ENCODE measurements around the gene CMIP.

DNA sequence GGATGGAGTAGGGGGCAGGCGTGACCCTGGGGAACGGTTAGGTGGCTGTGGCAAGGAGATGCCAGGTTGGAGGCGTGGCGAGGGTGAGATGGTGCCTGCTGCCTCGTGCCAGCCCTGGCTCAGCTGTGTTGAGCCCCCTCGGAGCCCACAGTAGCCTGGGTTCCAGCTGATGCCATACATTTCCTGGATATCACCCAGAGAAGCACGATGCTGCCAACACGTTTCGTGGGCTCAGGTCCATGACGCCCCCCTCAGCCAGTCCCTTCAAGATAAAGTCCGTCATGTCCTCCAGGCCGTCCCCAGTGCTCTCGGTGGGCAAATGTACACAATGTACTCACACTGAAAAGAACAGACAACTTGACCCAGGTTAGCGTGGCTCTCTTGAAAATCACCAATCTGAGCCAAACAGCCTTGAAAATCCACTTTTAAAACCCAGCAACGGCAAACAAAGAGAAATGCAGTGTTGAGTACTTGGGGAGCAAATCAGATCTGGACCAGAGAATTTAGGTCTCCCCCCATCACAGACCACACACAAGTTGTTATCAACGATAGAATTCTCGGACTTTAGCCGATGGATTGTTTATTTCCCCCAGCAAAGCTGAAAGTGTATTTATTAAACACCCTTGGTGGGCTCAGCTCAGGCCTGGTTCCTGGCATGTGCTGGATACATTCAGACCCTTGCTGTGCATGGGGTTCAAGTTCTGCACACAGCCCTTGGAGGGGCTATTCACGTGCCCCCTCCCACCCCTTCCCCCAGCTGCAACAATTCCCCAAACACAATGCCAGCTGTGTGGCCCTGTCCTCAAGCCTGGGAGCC is 231.7 kb downstream of the CMIP start:
- TF ChIP-seq, protein P1, sequence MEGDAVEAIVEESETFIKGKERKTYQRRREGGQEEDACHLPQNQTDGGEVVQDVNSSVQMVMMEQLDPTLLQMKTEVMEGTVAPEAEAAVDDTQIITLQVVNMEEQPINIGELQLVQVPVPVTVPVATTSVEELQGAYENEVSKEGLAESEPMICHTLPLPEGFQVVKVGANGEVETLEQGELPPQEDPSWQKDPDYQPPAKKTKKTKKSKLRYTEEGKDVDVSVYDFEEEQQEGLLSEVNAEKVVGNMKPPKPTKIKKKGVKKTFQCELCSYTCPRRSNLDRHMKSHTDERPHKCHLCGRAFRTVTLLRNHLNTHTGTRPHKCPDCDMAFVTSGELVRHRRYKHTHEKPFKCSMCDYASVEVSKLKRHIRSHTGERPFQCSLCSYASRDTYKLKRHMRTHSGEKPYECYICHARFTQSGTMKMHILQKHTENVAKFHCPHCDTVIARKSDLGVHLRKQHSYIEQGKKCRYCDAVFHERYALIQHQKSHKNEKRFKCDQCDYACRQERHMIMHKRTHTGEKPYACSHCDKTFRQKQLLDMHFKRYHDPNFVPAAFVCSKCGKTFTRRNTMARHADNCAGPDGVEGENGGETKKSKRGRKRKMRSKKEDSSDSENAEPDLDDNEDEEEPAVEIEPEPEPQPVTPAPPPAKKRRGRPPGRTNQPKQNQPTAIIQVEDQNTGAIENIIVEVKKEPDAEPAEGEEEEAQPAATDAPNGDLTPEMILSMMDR (IDR thresholded peaks at IDR 0.05) = no peak
- no peak for TF ChIP-seq POLR2A (IDR thresholded peaks at IDR 0.05)

Measured in Peyer's patch (tissue), 4 donors.